HG03439 (cell line): ENCODE data around the gene SH2B3.

Experiments
- ATAC-seq: cut with Tn5 transposase; IDR thresholded peaks from one replicate; pipeline ENCODE4 v1.9.1; 2021; ENCODE audit warnings: mild to moderate bottlenecking, moderate library complexity; ENCODE audit not compliant: unreplicated experiment

Gene SH2B3

DNA sequence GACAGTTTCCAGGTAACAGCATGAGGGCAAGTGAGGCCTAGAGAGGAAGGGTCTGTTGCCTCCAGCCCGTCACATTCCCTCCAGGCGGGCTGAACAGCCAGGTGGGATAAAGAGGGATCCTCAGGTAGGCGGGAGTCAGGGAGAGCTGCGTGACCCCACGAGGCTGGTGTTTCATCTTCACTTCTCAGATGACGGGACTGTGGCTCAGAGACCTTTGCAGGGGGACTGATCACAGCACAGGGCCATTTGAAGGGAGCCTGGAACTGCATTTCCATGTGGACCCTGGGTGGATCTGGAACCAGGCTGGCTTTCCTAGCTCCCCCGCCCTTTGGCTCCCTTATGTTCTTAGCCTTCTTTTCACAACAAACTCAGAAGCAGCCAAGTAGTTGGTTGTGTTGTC is 37.4 kb downstream of the SH2B3 start:
- ATAC-seq: no peak

- ATAC-seq: no peak
Observed at GRCh38 chr12:111443586-111443985, 37.9 kb downstream of the SH2B3 start.

- ATAC-seq: peak; percentile 29
Observed at GRCh38 chr12:111444314-111444924, 38.7 kb downstream of the SH2B3 start.

- peak; percentile 77 for ATAC-seq
Observed at GRCh38 chr12:111444925-111445725, 39.4 kb downstream of the SH2B3 start.

- no peak for ATAC-seq
Observed at GRCh38 chr12:111445726-111446581, 40.2 kb downstream of the SH2B3 start.

- no peak for ATAC-seq
Observed at GRCh38 chr12:111446631-111447570, 41.2 kb downstream of the SH2B3 start.

DNA sequence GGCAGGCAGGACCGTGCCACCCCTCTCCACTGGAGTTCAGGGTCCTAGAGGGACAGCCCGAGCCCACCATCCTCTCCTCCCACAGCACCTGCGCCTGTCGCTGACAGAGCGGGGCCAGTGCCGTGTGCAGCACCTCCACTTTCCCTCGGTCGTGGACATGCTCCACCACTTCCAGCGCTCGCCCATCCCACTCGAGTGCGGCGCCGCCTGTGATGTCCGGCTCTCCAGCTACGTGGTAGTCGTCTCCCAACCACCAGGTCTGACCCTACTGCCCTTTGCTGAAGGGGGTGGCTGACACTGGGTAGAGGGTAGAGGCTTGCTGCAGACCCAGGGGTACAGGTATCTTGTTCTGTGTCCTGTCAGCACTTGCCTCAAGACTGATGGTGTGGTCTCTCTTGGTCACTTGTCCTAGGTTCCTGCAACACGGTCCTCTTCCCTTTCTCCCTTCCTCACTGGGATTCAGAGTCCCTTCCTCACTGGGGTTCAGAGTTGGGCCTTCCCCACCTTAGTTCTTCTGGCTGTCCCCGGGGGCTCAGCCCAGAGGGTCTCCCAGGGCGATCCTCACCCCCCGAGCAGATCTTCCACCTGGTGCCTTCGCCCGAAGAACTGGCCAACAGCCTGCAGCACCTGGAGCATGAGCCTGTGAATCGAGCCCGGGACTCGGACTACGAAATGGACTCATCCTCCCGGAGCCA is 42.0 kb downstream of the SH2B3 start:
- no peak for ATAC-seq

- no peak for ATAC-seq
Observed at GRCh38 chr12:111448266-111448830, 42.6 kb downstream of the SH2B3 start.

- no peak for ATAC-seq
Observed at GRCh38 chr12:111448846-111449790, 43.4 kb downstream of the SH2B3 start.

DNA sequence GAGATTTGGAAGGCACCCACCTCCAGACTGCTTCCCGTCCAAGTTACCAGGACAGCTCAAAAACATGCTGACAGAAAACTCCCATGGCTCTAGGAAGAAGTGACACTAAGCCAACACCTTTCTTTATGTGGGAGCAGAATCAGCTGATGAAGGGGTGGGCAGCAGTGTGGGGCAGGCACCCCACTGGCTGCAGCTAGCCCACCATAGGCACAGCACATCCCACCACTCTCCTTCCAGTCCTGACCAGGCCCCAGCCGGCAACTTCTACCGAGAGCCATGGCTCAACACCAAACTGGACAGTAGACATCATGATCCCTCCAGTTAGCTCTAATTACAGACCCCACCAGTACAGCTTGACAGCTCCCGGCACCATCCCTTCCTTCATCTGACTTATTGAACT is 45.0 kb downstream of the SH2B3 start:
- no peak for ATAC-seq

- no peak for ATAC-seq
Observed at GRCh38 chr12:111451232-111451631, 45.5 kb downstream of the SH2B3 start.

DNA sequence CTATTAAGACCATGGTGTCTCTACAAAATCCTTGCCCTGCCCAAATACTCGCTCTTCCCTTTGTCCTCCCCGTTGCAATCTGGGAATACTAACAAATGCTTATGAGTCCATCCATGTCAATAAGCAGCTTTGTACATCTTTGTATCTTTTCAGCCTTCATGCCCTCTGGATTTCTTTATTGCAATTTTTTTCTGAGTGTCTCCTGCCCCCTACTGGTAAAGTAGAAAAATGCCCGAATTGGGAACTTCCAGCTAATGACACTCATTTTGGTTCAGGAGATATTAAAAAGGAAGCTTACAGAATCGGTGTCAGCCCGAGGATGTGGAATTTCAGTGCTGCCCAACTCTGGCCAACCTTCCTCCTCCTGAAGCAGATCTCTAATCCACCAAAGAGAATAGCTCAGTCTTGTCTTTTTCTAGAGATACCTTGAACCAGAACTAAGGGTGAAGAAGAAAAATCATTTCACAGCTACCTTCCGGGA is 46.0 kb downstream of the SH2B3 start:
- no peak for ATAC-seq

- no peak for ATAC-seq
Observed at GRCh38 chr12:111453071-111453989, 47.6 kb downstream of the SH2B3 start.

GRCh38 chr12:111454311-111454710 is 48.6 kb downstream of the SH2B3 start:
- no peak for ATAC-seq

GRCh38 chr12:111454716-111455447 is 49.2 kb downstream of the SH2B3 start:
- no peak for ATAC-seq

DNA sequence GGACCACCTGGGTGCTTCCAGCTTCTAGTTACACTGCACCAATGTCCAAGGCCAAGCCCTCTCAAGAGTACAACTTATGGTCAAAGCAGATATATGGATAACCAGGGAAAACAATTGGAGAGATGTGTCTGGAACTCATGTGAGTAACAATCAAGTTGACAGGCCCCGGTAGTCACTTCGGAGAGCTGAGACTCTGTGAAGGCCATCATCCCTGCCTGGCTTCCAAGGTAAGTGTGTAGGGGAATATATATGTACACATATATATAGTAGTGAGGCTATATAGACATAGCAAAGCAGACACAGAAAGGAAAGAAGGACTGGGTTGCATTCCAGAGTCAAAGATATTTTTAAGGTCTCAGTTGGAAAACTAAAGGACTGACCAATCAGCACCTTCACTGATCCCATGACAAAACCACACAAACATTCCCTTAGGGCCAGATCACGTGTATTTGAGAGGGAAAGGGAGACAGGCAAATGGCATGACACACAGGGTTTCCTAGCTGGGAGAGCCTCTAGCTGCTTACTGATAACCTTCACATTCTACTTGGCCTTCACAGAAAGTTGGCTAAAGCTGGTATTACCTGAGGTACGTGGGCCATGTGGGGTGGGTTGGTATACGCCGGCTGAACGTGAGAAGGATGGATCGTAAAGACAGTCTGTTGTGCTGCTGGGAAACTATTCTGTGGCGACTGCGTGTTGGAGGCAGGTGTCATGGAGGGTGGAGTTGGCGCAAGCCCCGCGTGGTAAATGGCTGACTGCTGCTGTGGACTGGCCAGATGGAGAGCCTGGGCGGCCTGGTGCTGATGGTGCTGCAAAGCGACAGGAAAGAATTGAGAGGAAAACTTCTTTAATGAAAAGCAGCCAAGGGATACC is 50.0 kb downstream of the SH2B3 start:
- ATAC-seq: no peak
